Measurements from ENCODE around the gene NCOA7.

- TF ChIP-seq CTCF (IDR thresholded peaks at IDR 0.05) (peak; percentile 44 to 81 (median 60)), POLR2A (IDR thresholded peaks at IDR 0.05) (no peak)
Measured at GRCh38 chr6:125858427-125859320, 67.9 kb downstream of the NCOA7 start.

Data from heart left ventricle (tissue), 13 donors.